NCI-H446 (cell line): ENCODE data around the gene TRABD2B.

ENCODE experiments used
- DNase-seq, 2 experiments: peaks; one replicate each; lab custom pipeline; 2025; lab: John Stamatoyannopoulos, UW

The TRABD2B gene

DNA sequence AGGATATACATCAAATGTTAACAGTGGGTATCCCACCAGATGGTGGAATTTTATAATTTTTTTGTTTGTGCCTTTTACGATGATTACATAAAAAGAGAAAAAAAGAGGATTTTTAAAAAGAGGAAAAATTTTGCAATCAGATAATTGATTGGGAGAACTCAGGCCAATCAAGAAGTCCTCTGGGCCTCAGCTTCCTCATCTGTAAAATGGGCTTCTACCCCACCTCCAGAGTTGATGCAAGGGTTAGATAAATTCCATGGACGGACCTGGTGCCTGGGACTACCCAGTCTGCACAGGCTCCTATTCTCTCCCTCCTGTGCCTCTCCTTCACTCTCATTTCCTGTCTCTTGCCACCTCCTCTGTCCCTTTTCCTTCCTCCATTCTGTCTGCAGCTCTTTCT lies 88.9 kb downstream of the TRABD2B start:
- no peak for DNase-seq

DNA sequence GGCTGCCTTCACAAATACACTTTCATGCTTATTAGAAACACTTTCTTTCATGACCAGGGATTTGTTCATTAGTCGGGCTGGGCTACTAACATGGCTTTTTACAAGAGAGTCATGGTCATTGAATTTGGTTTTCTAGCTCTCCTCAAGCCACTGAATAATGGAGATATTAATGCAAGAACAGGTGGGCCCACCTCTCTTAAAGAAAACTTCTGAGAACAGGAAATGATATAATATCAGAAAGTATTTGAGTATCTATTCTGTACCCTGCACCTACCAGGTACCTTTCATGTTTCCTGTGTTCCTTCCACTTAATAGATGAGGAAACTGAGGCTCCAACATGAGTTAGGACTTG lies 90.0 kb downstream of the TRABD2B start:
- no peak for DNase-seq

DNA sequence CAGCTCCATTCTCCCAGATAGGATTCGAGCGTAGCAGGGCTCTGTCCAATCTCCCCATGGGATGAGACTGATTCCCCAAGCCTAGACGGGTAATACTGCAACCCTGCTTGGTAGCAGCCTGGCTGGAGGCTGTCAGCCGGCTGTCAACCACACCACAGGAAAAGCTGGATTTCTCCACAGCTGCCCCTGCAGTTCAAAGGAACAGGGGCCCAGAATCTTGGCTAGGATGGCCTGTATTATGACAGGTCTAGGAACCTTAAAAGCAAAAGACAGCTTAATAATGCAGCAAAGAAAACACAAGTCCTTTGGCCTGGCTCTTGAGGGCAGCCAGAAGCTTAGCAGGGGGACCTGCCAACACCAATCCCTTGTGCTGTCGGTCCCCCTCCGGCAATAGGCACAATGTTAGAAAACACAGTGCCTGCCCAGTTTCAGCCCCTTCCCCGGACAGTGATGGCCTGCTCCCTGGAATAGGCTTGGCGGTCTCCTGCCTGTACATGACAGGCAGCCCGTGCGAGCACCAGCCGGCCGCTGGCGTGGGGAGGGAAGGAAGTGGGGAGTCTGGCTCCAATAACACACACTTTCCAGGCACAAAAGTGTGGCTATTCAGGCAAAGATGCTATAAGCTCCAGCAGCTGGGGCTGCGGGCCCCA lies 90.5 kb downstream of the TRABD2B start:
- no peak for DNase-seq

DNA sequence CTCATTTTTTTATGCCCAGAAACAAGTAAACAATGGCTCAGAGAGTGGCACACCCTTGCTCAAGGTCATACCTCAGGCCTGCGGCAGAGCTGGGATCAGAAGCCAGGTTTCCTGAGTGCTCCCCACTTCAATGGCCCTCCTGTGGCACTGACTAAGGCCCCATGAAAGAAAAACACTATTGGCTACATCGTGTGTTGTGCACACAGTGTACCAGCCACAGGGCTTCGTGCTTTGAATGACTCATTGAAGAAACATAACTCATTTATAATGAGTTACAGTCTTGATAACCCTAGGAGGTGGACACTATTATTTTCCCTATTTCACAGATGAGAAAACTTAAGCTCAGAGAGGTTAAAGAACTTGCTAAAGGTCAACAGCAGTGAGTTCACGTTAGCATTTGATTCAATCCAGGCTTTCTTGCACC lies 91.2 kb downstream of the TRABD2B start:
- DNase-seq = no peak

DNA sequence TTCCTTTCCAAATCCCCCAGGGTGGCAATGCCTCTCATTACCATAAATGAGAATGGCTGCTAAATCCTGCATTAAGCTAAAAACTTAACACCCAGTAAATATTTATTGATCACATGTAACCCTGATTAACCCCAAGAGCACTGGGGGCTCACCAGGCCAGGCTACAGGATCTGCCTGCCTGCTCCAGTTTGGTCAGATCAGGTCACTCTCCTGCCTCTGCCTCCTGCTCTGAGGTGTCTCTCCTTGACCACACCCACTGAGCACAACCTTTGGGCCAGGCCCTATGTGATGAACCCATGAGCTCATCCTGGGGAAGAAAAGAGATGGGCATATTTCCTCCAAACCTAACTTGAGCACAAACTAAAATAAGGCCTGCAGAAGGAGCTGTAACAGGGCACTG lies 93.5 kb downstream of the TRABD2B start:
- DNase-seq = no peak

DNA sequence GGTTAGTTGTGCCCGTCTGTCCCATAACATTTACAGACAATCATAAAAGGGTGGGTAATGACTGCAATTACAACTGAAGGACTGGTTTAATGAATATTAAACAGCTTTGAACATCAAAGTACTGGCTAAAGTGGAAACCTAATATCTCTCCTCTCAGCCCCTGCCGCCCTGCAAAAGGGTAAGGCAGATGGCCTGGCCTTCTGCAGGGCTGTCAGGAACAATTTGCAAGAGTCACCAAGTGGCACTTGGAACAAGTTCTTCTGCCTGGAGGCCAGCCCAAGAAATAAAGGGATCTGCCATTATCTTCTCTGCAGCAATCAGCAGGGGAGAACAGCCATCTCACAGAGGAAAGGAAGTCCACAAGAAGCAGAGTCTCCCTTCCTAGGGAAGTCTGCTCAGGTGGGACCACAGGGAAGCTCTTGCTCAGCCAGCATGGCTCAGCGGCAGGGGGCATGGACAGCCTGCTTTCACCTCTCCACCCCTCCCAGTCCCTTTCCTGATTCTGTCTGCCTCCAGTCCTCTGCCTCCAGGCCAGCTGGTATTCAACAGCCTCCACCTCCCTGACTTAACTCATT lies 96.1 kb downstream of the TRABD2B start:
- DNase-seq = no peak

DNA sequence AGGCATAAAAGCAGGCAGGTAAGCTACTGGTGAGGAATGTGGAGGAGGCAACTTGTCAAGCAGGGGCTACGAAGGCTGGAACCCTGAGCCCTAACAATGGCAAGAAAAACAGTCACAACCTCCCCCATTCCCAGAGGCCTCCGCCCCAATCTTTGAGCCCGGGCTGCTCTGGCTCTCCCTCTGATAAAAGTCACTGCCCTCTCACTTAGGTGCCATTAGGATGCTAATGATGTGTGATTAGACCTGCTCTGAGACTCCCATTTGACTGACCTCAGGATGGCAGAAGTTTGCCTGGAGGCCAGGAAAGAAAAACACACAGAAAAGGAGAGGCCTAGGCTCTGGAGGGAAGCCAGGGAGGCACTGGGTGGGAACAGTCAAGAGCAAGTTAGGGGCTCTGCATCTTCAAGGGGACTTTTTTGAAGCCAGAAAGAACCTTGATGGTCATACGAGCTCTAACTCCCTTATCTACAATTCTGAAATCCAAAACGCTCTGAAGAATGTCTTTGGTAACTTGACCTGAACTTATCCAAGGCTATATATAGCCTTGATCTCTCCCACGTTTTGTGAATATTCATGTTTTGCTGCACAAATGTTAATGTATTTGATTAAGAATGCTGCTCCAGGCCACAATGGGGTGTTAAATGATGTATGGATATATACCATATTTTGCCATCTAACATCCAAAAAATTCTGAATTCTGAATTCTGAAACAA lies 98.9 kb downstream of the TRABD2B start:
- DNase-seq = no peak

DNA sequence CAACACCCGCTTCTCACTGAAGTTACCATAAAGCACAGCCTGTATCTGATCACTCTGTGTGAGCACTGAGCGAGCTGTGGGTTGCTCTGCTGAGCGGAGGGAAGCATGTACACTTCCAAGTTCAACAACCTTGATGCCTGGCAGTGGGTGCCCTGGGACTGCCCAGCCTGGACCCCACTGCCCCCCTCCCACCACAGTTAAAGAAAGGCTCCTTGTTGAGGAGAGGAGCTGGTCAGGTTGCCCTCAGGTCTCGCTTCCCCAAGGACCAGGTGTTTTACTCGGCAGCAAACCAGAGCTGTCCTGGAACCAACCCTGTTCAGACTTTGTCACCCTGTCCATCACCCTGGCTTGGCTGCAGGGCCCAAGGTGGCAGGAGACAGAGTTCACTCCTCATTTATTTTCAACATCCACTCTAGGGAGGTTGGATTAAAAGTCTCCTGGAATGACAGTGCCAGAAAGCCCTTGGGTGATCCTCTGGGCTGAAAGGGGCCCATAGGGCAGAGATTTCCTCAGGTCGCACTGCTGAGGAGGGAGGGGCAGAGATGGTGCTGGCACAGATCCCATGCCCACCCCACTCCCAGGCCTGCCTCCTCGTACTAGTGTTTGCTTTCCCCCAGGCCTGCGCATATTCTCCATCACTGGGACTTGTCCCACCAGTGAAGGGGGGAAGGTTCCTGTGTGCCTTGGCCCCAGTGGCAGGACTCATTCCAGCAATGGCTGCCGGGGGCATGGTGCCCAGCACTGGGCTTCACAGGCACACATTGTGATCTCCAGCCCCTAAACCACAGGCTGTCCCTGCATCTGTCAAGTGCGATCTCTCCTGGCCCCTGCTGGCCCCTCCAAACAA lies 101.7 kb downstream of the TRABD2B start:
- DNase-seq = no peak

DNA sequence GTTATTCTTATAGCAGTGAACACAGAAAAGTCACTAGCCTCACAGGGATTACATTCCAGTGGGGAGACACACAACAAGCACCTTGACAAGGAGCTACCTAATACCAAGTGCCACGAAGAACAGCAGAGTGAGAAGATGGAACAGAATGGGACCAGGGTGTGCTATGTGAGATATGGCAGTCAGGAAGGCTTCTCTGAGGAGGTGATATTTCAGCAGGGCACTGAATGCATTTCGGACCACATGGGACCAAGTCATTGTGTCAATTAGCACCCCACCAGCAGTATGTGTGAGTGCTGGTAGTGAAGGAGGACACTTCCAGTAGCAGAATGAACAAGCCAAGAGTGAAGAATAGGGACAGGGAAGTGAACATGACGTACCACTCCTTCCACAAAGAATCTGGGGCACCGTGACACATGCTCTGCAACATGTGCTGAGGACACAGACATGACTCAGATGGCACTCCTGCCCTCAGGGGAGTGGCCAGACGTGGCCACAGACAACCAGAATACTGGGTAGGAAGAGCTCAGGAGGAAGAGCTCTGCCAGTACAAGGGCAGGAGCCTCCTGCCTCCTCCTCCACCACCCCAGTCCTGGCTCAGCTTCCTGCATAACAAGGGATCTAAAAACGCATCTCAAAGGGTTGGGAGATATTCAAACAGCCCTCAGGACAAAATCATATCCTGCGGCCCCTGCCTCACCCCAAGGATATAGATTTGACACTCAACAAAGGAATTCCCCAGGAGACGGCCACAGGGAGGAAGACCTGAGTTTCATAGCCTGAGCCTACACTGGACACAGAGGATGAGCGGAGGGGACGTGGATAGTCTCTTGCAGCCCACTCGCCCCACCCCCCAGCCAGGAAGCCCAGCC lies 102.5 kb downstream of the TRABD2B start:
- no peak for DNase-seq

DNA sequence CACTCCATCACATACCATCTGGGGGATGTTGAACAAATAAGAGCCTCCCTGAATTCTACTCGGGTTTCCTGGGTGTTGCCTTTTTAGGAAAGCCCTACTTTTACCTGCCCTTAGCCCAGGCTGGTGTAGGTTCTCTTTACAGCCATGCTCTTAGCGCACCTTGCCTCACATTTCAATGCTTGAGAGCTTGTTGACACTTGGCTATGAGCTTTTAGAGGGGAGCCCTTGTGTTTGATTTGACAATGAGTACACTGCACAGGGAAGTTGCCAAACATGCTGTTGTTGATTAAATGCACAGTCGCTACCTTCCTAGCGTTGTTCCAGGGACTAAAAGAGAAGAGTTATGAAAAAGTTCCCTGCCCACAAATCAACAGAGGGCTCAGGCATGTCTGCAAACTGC lies 103.8 kb downstream of the TRABD2B start:
- DNase-seq = no peak

DNA sequence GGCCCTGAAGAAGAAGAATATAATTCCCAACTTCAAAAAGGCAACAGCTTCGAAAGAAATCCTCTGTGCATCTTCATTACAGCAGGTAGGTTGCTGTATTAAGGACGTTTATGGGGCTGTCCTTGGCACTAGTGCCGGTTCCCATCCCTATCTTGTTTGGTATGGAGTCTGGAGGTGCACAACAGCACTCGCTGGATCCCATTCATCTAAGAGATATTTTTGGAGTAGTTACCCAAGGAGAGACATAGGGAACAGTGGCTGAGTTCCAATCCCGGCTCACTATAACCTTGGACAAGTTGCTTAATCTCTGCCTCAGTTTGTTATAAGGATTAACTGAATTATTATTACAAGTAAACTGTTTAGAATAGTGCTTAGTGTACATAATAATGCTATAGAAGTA lies 106.4 kb downstream of the TRABD2B start:
- DNase-seq = no peak

DNA sequence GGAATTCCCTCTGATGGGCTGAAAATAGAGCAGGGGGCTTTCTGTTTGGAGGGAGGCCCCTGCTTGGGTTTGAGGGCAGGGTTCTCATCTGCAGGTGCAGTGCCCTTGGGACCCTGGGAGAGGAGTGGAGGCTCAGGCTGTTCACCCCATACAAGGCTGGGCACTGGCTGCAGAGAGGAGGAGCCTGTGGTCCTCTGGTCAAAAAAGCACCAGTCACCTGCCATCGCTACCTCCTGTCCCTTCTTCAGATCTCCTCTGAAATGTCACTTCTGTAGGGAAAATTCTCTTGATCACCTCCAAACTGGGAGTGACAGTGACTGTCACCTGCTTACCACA lies 108.9 kb downstream of the TRABD2B start:
- no peak for DNase-seq

DNA sequence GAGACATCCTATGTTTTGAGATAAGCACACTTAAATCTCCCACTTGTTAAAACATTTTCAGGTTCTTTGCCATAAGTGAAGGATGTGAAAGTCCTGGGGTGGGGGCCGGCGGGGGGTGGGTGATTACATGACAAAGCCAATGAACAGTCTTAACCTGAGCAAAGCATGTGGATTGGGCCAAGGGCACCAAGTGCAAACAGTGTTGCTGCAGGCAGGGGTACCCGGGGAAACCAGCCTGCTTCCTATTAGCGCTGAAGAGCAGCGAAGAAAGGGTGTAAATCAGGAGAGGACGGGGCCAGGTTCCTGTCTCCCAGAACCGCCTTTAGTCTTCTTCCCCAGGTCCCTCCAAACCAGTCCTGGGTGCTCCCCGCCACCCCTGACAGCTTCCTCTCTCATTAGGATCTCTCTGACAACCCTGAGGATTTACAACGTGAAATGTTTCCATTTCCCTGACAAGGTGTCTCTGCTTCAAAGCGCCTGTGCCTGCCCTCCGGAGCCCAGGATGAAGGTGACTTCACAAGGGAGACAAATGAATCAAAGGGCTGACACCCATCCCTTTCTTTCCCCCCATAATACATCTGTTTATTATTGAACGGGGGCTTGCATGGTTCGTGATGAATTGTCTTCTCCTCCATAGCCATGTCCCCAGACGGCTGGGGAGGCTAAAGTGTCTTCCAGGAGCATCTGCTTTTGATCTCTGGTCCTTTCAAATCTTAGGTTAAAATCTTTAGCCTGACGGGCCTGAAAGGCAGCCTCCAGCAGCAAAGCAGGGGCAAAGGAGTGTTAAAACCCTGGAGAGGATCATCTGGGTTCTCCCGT lies 109.5 kb downstream of the TRABD2B start:
- no peak for DNase-seq

DNA sequence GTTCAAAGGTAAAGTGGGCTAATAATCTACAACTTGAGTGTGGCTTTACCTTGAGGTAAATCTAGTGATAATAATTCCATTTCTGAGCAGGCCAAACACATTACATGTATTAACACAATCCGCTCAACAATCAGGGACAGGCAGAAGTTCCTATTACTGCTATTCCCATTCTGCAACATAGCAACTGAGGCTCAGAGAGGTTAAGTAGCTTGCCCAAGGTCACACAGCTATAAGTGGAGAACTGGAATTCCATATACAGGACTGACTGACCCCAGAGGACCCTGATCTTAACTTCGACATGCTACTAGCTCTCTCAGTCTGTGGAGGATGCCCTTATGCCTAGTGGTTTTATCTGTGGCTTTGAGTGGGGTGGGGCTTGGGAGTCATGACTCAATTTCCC lies 110.1 kb downstream of the TRABD2B start:
- DNase-seq = no peak

DNA sequence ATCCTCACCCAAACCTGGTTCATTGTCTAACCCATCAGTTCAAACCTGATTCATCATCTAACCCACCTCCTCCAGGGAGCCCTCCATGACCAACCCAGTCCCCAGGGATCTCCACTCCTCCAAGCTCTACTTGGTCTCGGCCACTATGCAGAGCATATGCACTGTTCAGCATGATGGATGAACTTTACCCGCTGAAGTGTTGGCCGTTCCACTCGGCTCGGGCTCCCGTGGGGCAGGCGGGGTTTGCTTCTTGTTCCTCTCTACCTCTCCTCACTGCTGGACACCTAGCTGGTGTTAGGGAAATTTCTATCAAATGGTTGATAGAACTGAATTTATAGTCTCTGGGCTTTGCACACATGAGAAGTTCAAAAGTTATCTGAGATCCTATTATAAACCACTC lies 111.0 kb downstream of the TRABD2B start:
- no peak for DNase-seq

DNA sequence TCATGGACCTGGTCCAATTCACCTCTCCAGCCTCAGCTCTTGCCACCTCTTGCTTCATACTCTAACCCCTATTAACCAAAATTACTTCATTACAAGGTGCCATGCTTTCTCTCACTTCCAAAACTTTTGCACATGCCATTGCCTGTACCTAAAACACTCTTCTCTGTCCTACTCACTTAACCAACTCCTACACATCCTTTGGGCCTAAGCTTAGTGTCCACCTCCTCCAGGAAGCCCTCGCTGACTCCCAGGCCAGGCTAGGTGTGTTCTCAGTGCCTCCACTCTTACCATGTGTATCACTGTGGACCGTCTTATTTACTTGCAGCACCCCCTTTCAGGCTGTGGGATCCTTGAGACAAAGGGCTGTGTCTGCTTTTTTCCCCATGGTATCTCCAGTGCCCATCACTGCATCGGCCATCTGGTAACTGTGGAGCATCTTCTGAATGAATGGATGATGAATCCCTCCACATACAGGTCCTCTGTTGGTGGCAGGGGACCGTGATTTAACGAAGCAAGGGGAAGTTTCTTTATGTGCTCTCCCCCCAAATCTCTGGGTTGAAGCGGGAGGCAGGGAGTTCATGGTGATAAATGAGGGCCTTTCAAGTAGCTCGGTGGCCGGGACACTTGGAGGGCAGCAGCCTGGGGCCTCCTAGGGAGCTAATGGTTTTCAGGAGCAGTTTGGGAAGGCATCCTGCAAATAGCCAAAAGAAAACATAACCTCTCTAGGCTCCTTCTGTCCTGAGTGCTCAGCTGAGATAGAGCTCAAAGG lies 111.9 kb downstream of the TRABD2B start:
- DNase-seq = no peak

DNA sequence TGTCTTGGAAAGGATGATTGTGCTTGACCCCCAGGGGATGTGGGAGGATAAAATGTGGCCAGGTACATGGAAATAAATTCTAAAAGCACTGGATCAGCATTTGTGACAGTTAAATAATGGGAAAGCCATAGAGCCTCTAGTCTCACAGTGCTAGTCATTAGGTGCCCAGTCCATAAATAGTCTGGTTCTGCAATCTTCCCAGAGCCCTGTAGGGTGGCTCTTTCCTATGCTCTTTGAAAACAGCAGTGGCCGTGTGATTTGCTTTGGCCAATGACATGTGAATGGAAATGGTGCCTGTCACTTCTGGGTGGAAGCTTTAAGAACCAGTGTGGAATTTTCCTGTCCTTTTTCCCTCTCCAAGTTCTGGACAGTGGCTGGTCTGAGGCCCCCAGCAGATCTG lies 113.2 kb downstream of the TRABD2B start:
- DNase-seq = no peak

DNA sequence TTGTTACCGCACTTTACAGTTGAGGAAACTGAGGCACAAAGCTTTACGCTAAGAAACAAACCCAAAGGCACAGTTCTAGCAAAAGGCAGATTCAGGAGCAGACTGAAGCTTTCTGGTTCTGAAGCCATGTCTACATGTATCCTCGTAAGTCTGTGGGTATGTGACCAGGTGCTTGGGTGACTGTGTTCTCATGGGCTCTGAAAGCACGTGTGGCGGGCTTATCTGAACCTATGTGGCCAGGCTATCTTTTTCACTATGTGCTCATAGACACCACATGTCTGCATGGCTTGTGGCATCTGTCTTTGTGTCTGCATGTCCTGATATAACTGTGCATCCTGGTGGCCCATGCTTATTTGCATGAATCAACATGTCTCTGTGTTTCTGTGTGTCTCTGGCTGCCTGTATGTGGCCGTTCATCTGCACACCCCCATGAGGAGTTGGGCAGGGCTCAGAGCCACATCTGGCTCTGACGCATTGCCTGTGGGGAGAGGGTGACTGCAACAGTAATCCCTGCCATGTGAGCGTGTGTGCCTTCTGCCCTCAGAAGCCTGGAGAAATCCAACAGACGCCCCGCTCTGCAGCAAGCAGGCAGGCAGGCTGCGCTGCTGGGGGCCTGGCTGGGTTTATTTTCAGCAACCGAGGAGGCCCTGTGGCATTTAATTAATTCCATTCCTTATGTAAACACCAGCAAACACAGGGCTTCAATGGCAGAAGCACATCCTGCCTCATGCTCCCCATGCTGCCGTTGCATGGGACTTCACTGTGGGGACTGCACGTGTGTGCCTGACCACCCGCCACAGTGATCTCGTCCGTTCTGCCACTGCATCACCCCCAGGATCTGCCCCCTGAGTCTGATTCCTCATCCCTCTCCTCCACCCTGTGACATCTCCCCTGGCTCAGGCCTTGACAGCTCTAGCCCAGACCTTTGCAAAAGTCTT lies 115.4 kb downstream of the TRABD2B start:
- DNase-seq = no peak

DNA sequence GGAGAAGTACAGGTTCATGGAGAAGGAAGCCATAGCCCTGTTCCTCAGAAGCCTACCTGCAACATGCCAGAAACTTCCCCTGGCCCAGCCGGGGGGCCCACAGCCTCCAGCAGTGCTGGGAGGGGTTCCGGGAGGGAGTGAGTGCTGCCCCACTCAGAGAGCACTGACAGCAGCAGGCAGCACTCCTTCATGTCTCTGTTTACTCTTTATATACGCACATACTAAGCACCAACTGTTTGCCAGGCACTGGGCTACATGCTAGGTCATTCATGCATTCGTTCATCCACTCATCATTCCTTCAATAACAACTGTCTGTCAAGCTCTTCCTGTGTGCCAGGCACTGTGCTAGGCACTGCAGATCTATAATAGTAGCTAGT lies 120.6 kb downstream of the TRABD2B start:
- no peak for DNase-seq
